Lung (tissue), 12 donors: Measurements from ENCODE around the gene BEST1. TPM values are rescaled to one million over a fixed set of nuclear protein-coding genes. Genes with fewer than 3 reads are reported as not detected.

Experiments
- ATAC-seq: fragments of 200-7000 bp; cut with Tn5 transposase; one replicate; pipeline ENCODE4 v1.9.1; 2020; ENCODE audit warnings: moderate number of reproducible peaks; ENCODE audit not compliant: insufficient read depth, low FRiP score
- DNase-seq, 3 donors: peaks; one replicate each; pipeline ENCODE4 v3.0.0-alpha.2; 2013 to 2017
- H3K27ac ChIP-seq, 2 donors: one replicate each; pipeline ENCODE4 v1.5.1; 2013; ENCODE audit warnings: mild to moderate bottlenecking in 2 of 2, moderate library complexity in 2 of 2, control low read depth in 1 of 2, inconsistent platforms in 1 of 2, low read depth in 1 of 2, low read length in 1 of 2
- H3K27me3 ChIP-seq, 3 donors: one replicate each; pipeline ENCODE4 v1.5.1; 2013; ENCODE audit warnings: low read length in 2 of 3; ENCODE audit not compliant: control insufficient read depth in 3 of 3, insufficient read depth in 3 of 3
- H3K36me3 ChIP-seq, 4 donors: one replicate each; pipeline ENCODE4 v1.5.1; 2013; ENCODE audit warnings: low read length in 4 of 4, mild to moderate bottlenecking in 1 of 4, moderate library complexity in 1 of 4; ENCODE audit not compliant: control insufficient read depth in 4 of 4, insufficient read depth in 4 of 4
- H3K4me1 ChIP-seq, 5 donors: one replicate each; pipeline ENCODE4 v1.5.1; 2013; ENCODE audit warnings: low read length in 5 of 5, mild to moderate bottlenecking in 2 of 5, moderate library complexity in 1 of 5; ENCODE audit not compliant: control insufficient read depth in 5 of 5, insufficient read depth in 5 of 5
- H3K4me3 ChIP-seq: one replicate; pipeline ENCODE4 v1.5.1; 2013; ENCODE audit warnings: mild to moderate bottlenecking, control low read depth, moderate library complexity
- H3K9ac ChIP-seq, 2 donors: one replicate each; pipeline ENCODE4 v1.5.1; 2013; ENCODE audit warnings: low read length in 2 of 2, control low read depth in 1 of 2; ENCODE audit not compliant: insufficient read depth in 1 of 2
- H3K9me3 ChIP-seq, 4 donors: one replicate each; pipeline ENCODE4 v1.5.1; 2013; ENCODE audit warnings: low read length in 3 of 4, mild to moderate bottlenecking in 1 of 4, moderate library complexity in 1 of 4; ENCODE audit not compliant: control insufficient read depth in 4 of 4, insufficient read depth in 3 of 4
- CTCF ChIP-seq: IDR thresholded peaks from 2 replicates; pipeline ENCODE4 v1.5.1; 2012; ENCODE audit warnings: mild to moderate bottlenecking; ENCODE audit errors: control extremely low read depth, extremely low read depth
- WGBS, 2 donors: extraction: QIAGEN DNeasy Blood & Tissue Kit; methylation state at CpG; one replicate each; pipeline ENCODE4 v1.1.7; 2013; 5-methylcytosine and 5-hydroxymethylcytosine counted together
- polyA plus RNA-seq, 2 donors: library from polyadenylated mRNA; stranded (reverse); fragments of 200-250 nt; gene quantifications; one replicate each; pipeline ENCODE4 v1.2.1, GENCODE V29; 2013
- total RNA-seq, 2 donors: library from RNA; depleted of rRNA in 1 of 2; stranded (reverse); fragments of >200 nt in 1 of 2; gene quantifications; one replicate each; pipeline ENCODE4 v1.2.1, GENCODE V29; 2014 to 2021
- donor health status: control.
- donor health status: control.
- donor health status: Bipolar disorder and iron deficiency.
- donor health status: healthy.
- donor health status: DM: yes; HTN: yes; CAD: no.

Gene BEST1
- total and polyA plus RNA-seq, 4 donors: 4.9 to 27.3 (median 11.3) TPM

- Histone ChIP-seq H3K4me3 (no peak overlapping the region), H3K27me3 (peaks cover 0 to 3% (median 0%) of the 10 kb centered on the region in 3 donors), H3K4me1 (peaks cover 0 to 14% (median 3%) of the 10 kb centered on the region in 5 donors), H3K9ac (no peak overlapping the region), H3K36me3 (peaks cover 0 to 13% (median 7%) of the 10 kb centered on the region in 4 donors), H3K9me3 (no peaks in the 10 kb centered on the region), H3K27ac (peak overlapping the region; percentile 26 to 77)
- DNase-seq (no peak), ATAC-seq (no peak)
- no peak for TF ChIP-seq CTCF
- 92% methylated on average over 9 of the region's 9 CpGs for WGBS, 2 donors
Measured at GRCh38 chr11:61954106-61954850, 4.1 kb downstream of the BEST1 start.

GRCh38 chr11:61954851-61955421 is 4.8 kb downstream of the BEST1 start:
- WGBS, 2 donors: 2 to 9% methylated on average over 21 of the region's 21 CpGs
- peak; percentile 83 to 93 (median 86) for DNase-seq
- no peak overlapping the region for H3K9ac ChIP-seq

GRCh38 chr11:61955422-61956135 is 5.4 kb downstream of the BEST1 start:
- H3K27ac ChIP-seq: peak overlapping the region; percentile 6 to 81
- peak overlapping the region; percentile 33 for H3K4me3 ChIP-seq
- peaks cover 0 to 5% (median 0%) of the 10 kb centered on the region in 5 donors for H3K4me1 ChIP-seq
- H3K36me3 ChIP-seq: peaks cover 0 to 13% (median 11%) of the 10 kb centered on the region in 4 donors
- H3K27me3 ChIP-seq: peaks cover 0 to 3% (median 0%) of the 10 kb centered on the region in 3 donors
- H3K9me3 ChIP-seq: no peaks in the 10 kb centered on the region
- TF ChIP-seq CTCF: no peak
- DNase-seq (peak in 2 of 3 donors; percentile 38 to 51), ATAC-seq (peak; percentile 12)
- 5 to 8% methylated on average over 43 to 56 of the region's 56 CpGs for WGBS, 2 donors
- H3K9ac ChIP-seq: no peak overlapping the region

More at GRCh38 chr11:61954851-61955421, 4.8 kb downstream of the BEST1 start:
- peaks cover 0 to 3% (median 0%) of the 10 kb centered on the region in 3 donors for H3K27me3 ChIP-seq
- peak overlapping the region; percentile 33 for H3K4me3 ChIP-seq
- TF ChIP-seq CTCF: no peak
- H3K36me3 ChIP-seq: peaks cover 0 to 13% (median 11%) of the 10 kb centered on the region in 4 donors
- H3K27ac ChIP-seq: peak overlapping the region; percentile 26 to 81
- peak; percentile 86 for ATAC-seq
- H3K9me3 ChIP-seq: no peaks in the 10 kb centered on the region
- H3K4me1 ChIP-seq: peaks cover 0 to 8% (median 0%) of the 10 kb centered on the region in 5 donors
